B cell (primary cell): Measurements from ENCODE around the gene HAP1.

Source experiments
- EZH2 ChIP-seq: IDR thresholded peaks from 2 replicates; pipeline ENCODE4 v1.6.1; 2012; ENCODE audit warnings: borderline replicate concordance, low read depth, mild to moderate bottlenecking, moderate library complexity, low read length; ENCODE audit not compliant: insufficient read depth, poor library complexity, severe bottlenecking
- TF ChIP-seq, protein P1 (sequence below): fragments of 200-600 bp; IDR thresholded peaks from one replicate; pipeline ENCODE4 v1.8.0; 2022; ENCODE audit warnings: antibody characterized with exemption, mild to moderate bottlenecking

DNA sequence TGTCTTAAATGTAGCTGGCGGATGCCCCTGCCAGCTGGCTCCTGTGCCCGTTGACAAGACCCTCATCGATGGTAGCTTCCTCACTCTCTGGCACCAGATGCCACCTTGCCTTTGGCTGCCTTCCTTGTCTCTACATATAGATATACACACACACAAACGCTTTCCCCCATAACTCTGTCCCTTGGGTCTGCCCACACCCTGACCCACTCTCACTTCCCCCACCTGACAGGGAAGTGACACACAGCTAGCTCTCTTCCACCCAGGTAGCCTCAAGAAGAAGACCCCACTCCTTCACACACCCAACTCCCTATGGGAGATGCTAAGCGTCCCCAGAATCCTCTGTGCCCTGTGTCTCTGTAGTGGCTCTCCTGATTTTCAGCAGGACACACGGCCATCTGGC is 26.4 kb upstream of the HAP1 start:
- TF ChIP-seq, protein P1, sequence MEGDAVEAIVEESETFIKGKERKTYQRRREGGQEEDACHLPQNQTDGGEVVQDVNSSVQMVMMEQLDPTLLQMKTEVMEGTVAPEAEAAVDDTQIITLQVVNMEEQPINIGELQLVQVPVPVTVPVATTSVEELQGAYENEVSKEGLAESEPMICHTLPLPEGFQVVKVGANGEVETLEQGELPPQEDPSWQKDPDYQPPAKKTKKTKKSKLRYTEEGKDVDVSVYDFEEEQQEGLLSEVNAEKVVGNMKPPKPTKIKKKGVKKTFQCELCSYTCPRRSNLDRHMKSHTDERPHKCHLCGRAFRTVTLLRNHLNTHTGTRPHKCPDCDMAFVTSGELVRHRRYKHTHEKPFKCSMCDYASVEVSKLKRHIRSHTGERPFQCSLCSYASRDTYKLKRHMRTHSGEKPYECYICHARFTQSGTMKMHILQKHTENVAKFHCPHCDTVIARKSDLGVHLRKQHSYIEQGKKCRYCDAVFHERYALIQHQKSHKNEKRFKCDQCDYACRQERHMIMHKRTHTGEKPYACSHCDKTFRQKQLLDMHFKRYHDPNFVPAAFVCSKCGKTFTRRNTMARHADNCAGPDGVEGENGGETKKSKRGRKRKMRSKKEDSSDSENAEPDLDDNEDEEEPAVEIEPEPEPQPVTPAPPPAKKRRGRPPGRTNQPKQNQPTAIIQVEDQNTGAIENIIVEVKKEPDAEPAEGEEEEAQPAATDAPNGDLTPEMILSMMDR: no peak
- no peak for TF ChIP-seq EZH2
